ENCODE results near the gene MACF1.
A peak's percentile ranks its signal among the peaks of the same experiment; 100 is the strongest.
"Not testable (repeated sequence)": the region's sequence is repeated elsewhere in the genome, so short reads cannot be mapped to it uniquely, and the experiment has no call there.

MACF1 gene

DNA sequence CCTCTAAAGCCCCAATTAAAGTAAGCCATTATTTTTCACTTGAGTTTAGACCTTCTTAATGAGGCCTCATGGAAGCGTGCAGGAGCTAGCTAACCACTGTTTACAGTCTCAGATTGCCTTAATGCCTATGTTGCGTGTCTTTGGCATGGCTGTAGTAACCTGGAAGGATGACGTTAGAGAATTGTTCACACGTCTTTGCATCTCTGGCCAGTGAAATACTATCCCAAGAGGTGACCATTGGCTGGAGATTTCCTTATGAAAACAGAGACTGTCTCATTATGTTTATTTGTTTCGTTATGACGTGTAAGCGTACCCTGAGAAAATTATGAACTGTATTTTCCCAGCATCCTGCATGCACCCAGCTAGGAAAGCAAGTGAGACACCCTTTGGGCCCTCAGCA lies 268.3 kb downstream of the MACF1 start:
- DNase-seq = no peak

DNA sequence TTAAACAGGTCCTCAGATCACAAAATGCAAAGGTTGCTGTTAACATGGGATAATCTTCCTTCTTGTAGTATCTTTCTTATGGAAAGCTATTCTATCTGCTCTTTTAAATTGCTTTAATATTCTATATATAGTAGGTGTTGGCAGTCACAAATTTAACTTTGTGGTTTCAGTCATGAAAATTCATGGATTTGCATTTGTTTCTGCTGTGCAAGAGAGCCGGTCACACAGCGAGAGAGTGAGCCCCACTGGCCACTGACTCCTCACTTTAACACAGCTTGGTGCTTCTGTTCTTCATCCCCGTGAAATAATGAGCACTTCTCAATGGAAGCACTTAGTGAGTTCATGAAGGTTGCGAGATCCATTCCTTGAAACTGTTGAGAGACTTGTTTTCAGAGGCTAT lies 268.8 kb downstream of the MACF1 start:
- no peak for DNase-seq

DNA sequence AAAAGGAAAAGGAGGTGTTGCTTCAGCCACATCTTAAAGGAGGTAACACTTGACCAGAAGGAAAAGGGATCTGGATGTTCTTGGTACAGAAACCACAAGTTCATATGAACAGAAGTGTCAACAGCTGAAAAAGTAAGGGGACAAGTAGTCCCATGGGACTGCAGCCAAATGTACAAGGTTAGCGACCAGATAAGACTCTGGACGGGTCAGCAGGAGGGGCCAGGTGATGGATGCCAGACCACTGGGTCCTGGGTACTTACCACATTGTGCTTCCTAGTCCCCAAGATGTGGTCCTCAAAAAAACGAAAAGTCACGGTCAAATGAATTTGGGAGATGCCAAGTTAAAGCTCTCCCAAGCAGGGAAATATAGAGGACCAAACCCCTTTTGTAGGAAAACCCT lies 270.3 kb downstream of the MACF1 start:
- no peak for DNase-seq

DNA sequence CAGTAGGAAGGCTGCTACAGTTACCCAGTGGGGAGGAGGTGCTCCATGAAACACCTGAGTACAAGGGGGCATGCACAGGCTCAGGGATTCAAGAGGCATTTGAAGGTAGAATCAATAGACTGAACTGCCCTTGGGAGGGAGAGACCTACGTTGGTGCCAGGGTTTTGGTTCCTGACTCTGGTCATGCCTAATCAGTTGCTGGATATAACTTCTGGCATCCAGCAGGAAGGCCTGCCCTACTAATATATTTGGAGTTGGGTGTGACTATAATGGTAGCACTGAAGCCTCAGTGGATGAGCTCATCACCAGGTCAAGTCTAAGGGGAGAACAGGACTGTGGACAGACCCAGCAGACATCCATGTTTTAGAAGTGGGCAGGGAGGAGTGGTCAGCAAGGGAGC lies 271.1 kb downstream of the MACF1 start:
- DNase-seq = not testable (repeated sequence)

DNA sequence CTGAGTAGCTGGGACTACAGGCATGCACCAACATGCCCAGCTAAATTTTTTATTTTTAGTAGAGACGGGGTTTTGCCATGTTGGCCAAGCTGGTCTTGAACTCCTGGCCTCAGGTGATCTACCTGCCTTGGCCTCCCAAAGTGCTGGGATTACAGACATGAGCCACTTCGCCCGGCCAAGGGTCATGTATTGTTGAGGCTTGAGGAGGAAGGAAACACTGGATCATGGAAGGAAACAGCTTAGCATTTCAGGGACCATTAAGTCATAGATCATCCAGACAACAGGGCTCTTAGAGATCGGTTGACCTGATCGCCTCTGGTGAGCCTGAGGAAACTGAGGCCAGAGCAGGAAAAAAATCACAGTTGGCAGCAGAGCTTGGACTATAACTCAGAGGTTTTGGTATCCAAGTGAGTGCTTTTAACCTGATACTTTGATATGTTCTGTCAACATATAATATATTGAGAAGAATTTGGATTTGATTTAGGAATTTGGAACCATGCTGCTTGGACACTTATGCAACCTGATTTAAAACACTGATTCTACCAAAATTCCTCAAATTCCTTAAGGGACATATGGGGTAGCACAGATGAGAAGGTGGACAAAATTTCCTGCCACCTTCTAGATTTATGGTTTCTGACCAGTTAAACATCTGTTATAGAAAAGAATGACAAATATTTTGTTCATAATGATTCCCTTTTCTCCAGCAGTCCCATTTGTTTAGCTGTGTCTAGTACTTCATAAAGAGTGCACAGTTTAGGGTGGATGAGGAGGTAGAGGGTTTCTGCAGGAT lies 273.8 kb downstream of the MACF1 start:
- DNase-seq = no peak

DNA sequence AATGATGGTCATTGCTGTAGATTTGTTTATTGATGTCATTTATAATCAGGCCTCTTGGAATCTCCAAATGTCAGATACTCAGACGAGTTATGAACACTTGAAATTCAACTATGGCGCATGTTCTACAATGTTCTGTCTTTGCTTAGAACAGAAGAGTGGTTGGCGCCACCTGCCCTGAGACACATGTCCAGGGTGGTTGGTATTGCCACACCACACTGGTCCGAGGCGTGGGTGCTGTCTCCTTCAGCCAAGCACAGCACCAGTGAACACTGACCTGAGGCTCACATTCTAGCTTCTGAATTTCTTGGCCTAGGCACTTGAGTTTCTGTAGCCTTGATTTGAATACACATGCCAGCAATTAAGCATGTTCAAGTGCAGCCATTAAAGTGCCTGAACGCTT lies 276.8 kb downstream of the MACF1 start:
- DNase-seq = no peak

DNA sequence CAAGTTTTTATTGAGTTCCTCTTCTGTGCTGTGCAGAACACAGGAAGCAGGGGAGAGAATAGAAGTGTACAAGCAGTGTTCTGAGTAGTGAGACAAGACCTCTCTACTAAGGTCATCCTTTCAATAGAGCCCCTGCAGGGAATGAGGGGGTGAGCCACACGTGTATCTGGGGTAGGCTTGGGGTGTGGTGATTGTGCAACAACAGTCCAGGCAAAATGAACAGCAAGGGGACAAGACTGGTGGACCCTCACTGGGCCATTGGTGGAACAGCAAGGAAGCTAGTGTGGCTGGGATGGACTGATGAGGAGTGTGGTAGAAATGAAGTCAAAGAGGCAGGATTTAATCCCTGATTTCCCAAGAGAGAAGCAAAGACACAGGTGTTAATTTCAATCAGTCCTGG lies 278.8 kb downstream of the MACF1 start:
- DNase-seq = no peak

DNA sequence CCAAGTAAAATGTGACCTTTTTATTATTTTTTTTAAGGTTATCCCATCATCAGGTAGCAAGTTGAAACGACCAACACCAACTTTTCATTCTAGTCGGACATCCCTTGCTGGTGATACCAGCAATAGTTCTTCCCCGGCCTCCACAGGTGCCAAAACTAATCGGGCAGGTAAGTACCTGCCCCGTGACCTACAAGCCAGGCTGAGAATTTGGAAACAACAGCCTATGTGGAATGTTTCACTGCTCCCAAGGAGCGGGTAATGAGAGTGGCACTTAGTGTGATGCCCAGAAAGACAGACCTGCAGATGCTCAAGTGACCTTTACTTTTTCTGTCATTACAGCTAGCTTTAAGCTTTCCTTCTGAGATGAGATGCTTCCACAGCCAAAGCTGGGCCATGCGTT lies 280.1 kb downstream of the MACF1 start:
- DNase-seq = no peak

DNA sequence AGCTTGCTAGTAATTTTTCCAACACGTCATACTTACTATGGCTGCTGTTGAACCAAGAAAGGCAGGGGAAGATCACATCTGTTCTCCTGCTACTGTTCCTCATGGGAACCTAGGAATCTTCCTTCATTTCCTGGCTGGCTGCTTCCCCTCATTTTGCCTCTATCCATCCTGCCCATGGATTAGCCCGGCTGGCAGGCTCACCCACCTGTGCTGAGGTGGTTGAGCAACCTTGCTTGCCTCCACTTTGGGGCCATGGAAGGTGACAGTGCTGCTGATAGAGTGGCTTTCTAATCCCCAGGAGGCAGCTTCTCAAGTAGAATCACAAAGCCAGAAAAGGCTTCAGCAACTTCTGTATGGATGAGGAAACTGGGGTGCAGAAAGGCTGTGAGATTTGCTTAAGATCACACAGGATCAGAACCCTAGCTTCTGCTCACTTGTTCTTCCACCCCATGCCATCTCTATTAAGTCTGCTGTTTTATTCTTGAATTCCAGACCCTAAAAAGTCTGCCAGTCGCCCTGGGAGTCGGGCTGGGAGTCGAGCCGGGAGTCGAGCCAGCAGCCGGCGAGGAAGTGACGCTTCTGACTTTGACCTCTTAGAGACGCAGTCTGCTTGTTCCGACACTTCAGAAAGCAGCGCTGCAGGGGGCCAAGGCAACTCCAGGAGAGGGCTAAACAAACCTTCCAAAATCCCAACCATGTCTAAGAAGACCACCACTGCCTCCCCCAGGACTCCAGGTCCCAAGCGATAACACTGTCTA lies 280.7 kb downstream of the MACF1 start:
- no peak for DNase-seq

DNA sequence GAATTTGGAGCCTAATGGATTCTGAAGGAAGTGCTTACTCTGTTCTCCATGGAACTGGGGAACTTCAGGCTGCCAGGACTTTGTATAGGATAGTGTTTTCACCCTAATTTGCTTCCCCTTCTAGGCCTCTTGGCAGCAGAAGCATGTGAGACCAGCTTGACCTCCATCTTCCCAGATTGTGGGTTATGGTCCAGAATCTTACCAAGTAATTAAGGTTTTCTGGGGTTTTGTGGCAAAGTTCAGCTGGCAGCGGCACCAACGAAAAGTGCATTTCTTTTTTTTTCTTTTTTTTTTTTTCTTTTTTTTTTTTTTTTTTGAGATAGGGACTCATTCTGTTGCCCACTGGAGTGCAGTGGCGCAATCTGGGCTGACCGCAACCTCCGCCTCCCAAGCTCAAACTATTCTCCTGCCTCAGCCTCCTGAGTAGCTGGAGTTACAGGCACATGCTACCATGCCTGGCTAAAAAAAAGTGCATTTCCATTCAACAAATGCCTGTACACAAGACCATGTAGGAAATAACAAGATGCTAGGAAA lies 283.6 kb downstream of the MACF1 start:
- DNase-seq = no peak

DNA sequence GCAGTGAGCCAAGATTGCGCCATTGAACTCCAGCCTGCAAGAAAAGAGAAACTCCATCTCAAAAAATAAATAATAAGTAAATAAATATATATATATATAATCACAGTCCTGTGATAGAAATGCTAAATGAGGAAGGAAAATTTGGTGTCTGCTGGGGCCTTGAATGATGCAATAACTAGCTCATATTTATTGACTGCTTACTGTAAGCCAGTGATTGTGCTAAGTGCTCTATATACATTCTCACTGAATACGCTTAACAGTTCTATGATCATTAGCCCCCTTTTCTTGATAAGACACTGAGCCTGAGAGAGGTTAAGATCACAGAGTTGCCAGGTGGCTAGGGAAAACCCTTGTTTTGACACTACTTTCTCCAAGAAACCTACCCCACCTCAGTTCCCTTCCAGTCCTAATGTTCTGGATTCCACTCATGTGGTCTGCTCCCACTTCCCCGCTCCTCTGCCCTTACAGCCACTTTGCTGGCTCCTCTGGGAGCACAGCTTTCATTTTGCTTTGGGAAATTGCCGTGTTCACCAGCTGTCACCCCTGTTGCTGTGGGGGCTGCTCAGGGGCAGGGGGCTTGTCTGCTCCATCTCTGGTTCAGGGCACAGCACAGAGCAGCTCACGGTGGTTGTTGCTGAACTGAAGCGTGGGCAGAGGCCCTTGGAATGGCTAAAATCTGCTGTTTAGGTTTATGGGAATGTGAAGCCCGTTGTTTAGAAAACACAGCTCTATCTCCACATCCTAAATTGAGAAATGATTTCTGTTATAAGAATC lies 284.5 kb downstream of the MACF1 start:
- no peak for DNase-seq

DNA sequence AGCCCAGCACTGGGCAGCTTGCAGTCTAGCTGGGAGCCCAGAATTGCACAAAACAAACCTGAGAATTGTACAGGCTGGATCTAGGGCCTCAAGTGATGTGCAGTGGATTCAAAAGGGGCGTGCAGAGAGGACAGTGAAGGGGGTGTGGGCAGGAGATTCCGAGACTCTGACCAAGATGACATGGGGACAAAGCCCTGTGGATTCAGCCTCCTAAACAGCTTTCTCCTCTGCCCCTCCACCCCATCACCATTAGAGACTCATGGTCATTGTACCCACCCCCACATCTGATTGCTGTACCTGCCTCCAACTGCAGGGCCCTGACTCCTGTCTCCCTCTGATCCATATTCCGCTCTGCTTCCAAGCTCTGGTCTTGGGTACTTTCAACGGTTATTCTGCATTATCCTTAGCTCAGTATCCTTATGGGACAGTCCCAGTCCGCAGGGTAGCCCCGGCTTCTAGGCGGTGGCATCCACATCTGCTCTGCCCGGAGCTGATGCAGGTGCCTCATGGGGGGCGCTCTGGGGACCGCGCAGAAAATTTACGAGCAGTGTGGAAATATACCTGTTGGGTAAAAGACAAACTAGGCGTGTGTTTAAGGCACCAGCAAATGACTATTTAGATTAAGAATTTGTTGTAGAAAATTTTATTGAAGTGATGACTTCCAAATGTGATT lies 285.2 kb downstream of the MACF1 start:
- no peak for DNase-seq

DNA sequence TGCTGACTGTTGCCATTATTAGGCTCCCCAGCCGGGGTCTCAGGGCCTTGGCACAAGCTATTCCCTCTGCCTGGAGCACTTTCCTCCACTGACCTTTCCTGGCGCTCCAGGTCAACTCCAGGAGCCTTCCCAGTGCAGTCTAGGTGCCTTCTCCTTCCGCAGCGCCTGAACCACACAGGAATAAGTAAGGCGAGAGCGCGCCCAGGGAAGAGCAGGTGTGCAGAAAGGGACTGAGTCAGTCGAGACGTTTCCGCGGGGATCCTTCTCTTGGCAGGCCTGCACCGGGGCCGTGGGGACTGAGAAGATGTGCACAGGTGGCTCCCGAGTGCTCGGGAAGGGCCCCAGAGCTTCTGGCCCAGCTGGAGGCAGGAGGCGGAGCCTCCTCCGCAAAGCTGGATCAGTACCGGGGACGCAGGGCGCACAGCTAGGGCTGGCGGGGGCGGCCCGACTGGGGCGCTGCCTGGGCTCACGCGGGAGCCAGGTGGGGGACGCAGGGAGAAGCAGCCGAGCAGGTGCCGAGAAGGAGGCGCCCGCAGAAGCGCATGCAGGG lies 286.2 kb downstream of the MACF1 start:
- DNase-seq = peak; percentile 33

DNA sequence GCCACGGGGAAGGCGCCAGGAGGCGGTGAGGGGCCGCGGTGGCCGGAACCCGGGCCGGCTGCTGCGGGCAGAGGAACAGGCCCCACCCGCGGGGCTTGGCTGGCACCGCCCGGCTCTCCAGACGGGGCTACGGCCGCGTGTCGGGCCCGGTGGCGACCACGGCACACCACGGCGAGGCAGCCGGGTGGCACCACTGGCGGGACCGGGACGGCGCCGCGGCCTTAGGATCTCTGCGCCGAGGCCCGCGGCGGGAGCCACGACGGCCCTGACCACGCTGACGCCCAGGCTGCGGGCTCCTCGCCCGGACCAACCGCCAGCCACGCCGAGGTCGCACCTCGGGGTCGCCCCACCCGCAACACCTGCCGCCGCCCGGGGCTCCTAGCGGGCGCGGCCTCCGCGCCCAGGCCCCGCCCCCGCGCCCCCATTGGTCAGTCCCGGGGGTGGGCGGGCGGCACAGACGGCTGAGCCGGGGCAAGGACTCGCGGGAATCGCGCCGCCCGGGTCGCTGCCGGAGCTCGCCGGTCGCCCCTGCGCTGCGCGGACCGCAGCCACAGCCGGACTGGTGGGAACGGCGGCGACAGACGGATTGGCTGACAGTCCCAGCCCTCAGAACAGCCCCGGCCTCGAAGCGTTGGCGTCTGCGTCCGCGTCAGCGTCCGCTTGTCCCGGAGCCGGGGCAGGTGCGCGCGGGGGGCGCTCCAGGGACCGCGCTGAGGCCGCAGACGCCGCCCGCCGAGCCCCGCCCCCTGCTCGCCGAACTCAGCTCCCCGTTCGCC lies 286.8 kb downstream of the MACF1 start, which contains the start of gene BMP8A:
BMP8A (plus strand) TSS at position 491 of the 776 bp plus-strand sequence. CDS start 356 bp downstream, outside the sequence.
- DNase-seq = peak; percentile 80

DNA sequence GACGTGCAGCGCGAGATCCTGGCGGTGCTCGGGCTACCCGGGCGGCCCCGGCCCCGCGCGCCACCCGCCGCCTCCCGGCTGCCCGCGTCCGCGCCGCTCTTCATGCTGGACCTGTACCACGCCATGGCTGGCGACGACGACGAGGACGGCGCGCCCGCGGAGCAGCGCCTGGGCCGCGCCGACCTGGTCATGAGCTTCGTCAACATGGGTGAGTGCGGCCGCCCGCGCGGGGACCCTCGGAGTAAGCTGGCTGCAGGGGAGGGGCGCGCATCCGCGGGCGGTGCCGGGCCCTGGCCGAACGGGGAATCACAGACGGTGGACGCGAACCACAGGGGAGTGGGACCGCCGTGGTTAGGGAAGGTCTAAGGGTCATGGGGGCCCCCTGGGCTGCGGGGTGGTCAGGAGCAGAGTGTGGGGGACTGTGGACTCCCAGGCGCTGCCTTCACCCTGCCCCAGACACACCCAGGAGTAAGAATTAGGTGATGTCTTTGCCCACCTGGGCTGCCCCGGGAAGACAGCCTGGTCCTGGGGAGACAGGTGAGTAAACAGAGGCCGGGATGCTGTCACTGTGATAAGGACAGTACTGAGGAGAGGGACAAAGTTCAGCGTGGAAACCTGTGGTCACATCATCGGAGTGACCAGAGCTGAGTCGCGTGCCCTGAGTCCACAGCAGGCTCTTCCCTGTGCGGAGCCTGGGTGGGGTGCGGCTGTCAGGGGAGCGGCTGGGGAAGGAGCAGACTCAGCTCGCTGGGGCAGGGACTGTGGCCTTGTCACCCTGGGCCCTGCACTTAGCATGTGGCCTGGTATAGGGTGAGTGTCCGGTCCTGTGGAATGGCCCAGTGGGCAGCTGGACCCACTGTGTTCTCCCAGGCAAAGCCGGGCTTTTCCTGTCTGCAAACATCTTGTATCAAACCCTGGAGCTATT lies 287.9 kb downstream of the MACF1 start:
- DNase-seq = not testable (repeated sequence)

DNA sequence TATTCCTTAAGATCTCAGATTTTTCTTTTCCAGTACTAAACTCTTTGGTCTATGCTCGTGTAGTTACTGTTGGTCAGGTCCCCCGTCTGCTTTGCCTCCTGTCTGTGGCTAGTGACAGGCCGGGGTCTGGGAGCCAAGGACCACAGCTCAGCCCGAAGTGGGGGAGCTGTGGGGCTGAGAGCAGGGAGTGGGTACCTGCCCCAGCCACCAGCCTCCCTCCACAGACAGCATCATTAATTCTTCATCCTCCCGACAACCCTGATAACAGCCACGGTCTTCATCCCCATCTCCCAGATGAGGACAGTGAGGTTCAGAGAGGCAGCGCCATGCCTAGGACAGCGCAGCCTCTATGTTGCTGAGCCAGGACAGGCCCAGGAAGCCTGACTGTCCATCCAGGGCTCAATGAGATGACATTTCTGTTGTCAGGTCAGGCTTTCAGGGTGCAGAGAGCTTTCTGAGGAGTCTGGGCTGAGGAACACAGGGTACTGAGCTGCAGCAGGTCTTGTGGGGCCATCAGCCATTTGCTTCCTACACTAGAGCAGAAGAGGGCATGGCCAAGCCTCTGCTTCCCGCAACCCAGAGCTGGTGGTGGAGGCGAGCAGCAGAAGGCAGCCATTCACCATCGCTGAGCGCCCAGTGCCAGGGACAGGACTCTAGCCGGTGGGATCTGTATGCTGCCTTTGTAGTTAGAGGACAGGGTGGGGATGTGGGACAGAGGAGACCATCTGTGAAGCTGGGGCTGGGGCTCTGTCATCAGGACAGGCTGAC lies 288.7 kb downstream of the MACF1 start:
- not testable (repeated sequence) for DNase-seq

DNA sequence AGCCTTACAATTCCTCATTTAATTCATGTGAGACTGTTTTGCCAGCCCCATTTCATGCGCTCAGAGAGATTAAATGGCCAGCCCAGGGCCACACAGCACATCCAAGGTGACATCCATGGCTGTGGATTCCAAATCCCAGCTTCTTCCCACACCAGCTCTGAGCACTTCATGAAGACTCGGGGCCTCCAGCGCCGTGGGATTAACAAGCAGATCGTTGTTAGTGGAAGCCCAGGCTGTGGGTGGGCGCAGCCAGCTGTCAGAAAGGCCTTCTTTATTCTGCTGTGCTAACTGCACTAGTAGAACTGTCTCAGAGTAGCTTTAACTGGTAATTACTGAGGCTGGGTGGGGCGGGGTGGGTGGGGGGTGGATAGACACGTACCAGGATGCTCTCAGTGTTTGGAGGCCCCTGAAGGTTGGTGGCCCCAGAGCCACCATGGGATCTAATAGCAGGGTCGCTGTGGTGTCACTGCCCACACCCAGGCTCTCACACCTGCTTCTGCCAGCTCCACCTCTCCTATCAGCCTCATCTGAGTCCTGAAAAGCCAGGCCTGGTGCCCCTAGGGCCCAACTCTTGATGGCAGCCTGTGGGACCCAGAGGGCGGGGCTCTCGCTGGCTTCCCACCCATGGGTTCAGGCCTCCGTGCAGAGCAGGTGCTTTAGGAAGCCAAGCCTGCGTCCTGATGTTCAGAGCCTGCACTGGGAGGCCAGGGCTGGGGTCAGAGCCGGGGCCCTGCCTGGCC lies 290.3 kb downstream of the MACF1 start:
- no peak for DNase-seq

DNA sequence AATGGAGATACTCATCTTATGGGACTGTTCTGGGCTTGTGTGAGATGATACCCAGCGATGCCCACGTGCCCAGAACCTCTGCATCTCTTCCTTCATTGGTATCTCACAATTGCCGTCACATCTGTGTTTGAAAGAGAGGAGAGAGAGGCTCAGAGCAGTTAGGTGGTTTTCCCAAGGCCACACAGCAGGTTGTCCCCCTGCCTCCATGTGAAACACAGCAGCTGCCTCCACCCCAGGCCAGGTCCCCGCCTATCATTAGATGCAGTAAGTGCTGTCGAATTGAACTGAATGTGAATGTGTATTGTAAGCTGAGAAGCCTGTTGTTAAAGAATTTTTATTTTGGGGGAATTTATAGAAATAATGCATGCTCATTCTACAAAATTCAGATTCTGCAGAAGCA lies 292.0 kb downstream of the MACF1 start:
- not testable (repeated sequence) for DNase-seq

DNA sequence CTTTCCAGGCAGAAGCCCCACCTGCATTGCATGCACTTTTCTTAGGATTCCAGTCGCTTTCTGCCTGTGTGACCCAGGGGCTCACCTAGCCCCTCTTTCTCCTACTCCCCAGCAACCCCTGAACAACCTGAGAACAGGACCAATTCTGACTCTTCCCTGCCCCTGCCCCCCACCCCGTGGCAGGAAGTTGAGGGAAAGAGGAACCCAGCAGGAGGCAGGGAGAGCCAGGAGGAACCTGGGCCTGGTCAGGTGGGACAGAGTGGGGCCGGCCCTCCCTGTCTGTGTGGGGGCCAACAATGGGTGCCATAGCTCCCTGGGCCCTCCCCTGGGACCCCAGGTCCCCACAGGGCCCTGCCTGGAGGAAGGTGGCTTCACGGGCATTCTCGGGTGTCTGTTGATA lies 293.1 kb downstream of the MACF1 start:
- DNase-seq = no peak

Measured in CD4-positive, alpha-beta T cell treated with Interleukin-6 for 4 hours (primary cell).